Suprapubic skin (tissue), 4 donors: ENCODE measurements around the gene UCMA. TPM values are rescaled to one million over a fixed set of nuclear protein-coding genes. Genes with fewer than 3 reads are reported as not detected.

Experiments used
- DNase-seq, 2 donors: peaks; one replicate each; pipeline ENCODE4 v3.0.0-alpha.2; 2019; ENCODE audit warnings: low spot score in 2 of 2
- H3K27ac ChIP-seq: fragments of 200-600 bp; sonication (generic); one replicate; pipeline ENCODE4 v1.5.1; 2019
- H3K27me3 ChIP-seq: fragments of 200-600 bp; sonication (generic); one replicate; pipeline ENCODE4 v1.5.1; 2019
- H3K36me3 ChIP-seq: fragments of 200-600 bp; sonication (generic); one replicate; pipeline ENCODE4 v1.5.1; 2019
- H3K4me1 ChIP-seq: fragments of 200-600 bp; sonication (generic); one replicate; pipeline ENCODE4 v1.5.1; 2019
- H3K4me3 ChIP-seq: fragments of 200-600 bp; sonication (generic); one replicate; pipeline ENCODE4 v1.5.1; 2019; ENCODE audit warnings: mild to moderate bottlenecking
- H3K9me3 ChIP-seq: fragments of 200-600 bp; sonication (generic); one replicate; pipeline ENCODE4 v1.5.1; 2019
- CTCF ChIP-seq, 2 donors: fragments of 200-600 bp in 1 of 2; fragments of 450-650 bp in 1 of 2; sonication (generic) in 1 of 2; IDR thresholded peaks; one replicate each; pipeline ENCODE4 v1.5.1; 2016 to 2019; ENCODE audit warnings: antibody characterized with exemption in 2 of 2, mild to moderate bottlenecking in 1 of 2, moderate library complexity in 1 of 2
- EP300 ChIP-seq: sonication (generic); formaldehyde crosslinking; IDR thresholded peaks from one replicate; pipeline ENCODE4 v1.6.1; 2017; ENCODE audit warnings: antibody characterized with exemption
- POLR2A ChIP-seq, 2 donors: fragments of 450-650 bp; IDR thresholded peaks; one replicate each; pipeline ENCODE4 v1.6.1; 2017; ENCODE audit warnings: antibody characterized with exemption in 2 of 2, mild to moderate bottlenecking in 2 of 2, moderate library complexity in 2 of 2
- POLR2AphosphoS5 ChIP-seq, 3 donors: sonication (generic); formaldehyde crosslinking; IDR thresholded peaks; one replicate each; pipeline ENCODE4 v1.6.1; 2017; ENCODE audit warnings: antibody characterized with exemption in 3 of 3
- WGBS: methylation state at CpG from one replicate; pipeline ENCODE4 v1.1.5; 2018; 5-methylcytosine and 5-hydroxymethylcytosine counted together
- total RNA-seq, 4 donors: library from RNA; depleted of rRNA; stranded (reverse); fragments of >200 nt; gene quantifications; one replicate each; pipeline ENCODE4 v1.1.0, GENCODE V29; 2016

UCMA gene
- total RNA-seq, 4 donors from 2014 or later, result not detected

DNA sequence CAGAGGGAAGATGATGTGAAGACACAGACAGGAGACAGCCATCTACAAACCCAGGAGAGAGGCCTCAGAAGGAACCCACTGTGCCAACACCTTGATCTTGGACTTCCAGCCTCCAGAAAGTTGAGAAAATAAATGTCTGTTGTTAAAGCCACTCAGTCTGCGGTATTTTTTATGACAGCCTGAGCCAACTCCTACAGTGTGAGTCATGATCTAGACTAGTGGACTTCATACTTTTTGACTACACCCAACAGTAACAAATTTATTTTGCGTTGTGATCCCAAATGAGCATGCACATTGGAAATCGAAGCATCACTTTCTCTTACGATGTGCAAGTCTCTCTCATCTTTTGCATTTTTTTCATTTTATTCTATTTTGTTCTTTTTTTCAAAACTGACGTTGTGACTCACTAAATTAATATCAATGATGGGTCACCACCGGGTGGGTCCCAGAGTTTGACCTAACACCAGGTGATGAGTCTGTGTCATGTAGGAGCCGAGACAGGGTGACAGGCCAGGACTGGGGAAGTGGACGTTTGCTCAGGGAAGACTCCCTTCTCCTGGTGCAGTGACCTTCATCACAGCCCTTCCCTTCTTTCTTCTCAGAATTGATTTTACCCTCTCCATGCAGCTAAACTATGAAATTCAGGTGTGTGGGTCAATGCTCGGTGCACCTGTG, 36.8 kb upstream of the UCMA start:
- TF ChIP-seq POLR2AphosphoS5 (IDR thresholded peaks at IDR 0.05) (no peak), EP300 (no peak), CTCF (IDR thresholded peaks at IDR 0.05) (no peak), POLR2A (IDR thresholded peaks at IDR 0.05) (no peak)
- DNase-seq, result no peak
- Histone ChIP-seq H3K9me3 (no peaks in the 10 kb centered on the region), H3K36me3 (no peaks in the 10 kb centered on the region), H3K4me1 (peaks cover 11% of the 10 kb centered on the region), H3K27me3 (no peaks in the 10 kb centered on the region), H3K4me3 (no peak overlapping the region), H3K27ac (no peak overlapping the region)
- 83% methylated on average over 9 of the region's 9 CpGs for WGBS

- Histone ChIP-seq H3K9me3 (no peaks in the 10 kb centered on the region), H3K4me1 (peaks cover 11% of the 10 kb centered on the region), H3K4me3 (no peak overlapping the region), H3K27ac (no peak overlapping the region), H3K36me3 (no peaks in the 10 kb centered on the region), H3K27me3 (no peaks in the 10 kb centered on the region)
- no peak for TF ChIP-seq POLR2AphosphoS5 (IDR thresholded peaks at IDR 0.05)
- TF ChIP-seq CTCF (IDR thresholded peaks at IDR 0.05), result no peak
- TF ChIP-seq EP300, result no peak
- no peak for TF ChIP-seq POLR2A (IDR thresholded peaks at IDR 0.05)
- WGBS, result 54% methylated on average over 3 of the region's 3 CpGs
- DNase-seq, result no peak
Measured at GRCh38 chr10:13268841-13269240, 34.7 kb upstream of the UCMA start.

GRCh38 chr10:13268310-13268709, 34.1 kb upstream of the UCMA start:
- H3K4me1 ChIP-seq, result peaks cover 11% of the 10 kb centered on the region
- WGBS, result 85% methylated on average over 4 of the region's 4 CpGs
- no peak for DNase-seq
- no peak for TF ChIP-seq EP300
- TF ChIP-seq POLR2A (IDR thresholded peaks at IDR 0.05), result no peak
- no peak for TF ChIP-seq CTCF (IDR thresholded peaks at IDR 0.05)
- TF ChIP-seq POLR2AphosphoS5 (IDR thresholded peaks at IDR 0.05), result no peak
- no peak overlapping the region for H3K27ac ChIP-seq
- H3K27me3 ChIP-seq, result no peaks in the 10 kb centered on the region
- no peaks in the 10 kb centered on the region for H3K36me3 ChIP-seq
- no peaks in the 10 kb centered on the region for H3K9me3 ChIP-seq
- H3K4me3 ChIP-seq, result no peak overlapping the region

DNA sequence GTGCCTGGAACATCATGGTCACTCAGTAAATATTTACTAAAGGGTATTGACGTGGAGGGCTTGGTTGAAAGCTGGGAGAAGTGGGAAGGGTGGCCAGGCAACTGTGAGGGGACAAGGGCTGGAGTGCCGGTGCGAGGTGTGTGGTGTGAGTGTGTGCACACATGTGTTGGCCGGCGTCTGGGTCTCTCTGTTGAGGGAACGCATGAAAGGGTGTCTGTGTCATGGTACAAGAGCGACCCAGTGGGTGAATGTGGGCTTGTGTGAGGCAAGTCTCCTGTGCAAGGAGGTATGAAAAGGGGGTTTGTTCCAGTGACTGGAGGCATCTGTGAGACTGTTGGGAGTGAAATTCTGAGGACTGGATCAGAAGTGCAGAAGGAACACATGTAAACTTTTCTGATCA, 29.4 kb upstream of the UCMA start:
- H3K4me1 ChIP-seq, result no peaks in the 10 kb centered on the region
- H3K27me3 ChIP-seq, result no peaks in the 10 kb centered on the region
- no peak overlapping the region for H3K27ac ChIP-seq
- no peak for DNase-seq
- no peaks in the 10 kb centered on the region for H3K9me3 ChIP-seq
- TF ChIP-seq EP300, result no peak
- no peak overlapping the region for H3K4me3 ChIP-seq
- no peaks in the 10 kb centered on the region for H3K36me3 ChIP-seq
- 79% methylated on average over 7 of the region's 7 CpGs for WGBS

DNA sequence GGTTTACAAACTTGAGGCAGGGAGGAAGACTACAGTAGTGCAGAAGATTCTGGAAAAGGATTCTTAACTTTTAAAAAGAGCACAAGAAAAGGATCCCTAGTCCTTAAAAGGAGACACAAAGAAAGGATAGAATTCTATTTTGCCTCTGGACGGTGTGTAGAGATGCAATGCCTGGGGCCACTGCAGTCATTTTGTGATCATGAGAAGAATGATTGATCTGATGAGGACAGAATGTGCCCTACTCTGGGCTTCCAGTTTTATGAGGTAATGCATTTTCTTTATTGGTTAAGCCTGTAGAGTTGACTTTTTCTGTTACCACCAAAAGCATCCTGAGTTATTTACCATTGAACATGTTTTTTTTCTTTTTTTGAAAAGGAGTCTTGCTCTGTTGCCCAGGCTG, 28.3 kb upstream of the UCMA start:
- Histone ChIP-seq H3K27me3 (no peaks in the 10 kb centered on the region), H3K4me3 (no peak overlapping the region), H3K4me1 (no peaks in the 10 kb centered on the region), H3K36me3 (no peaks in the 10 kb centered on the region), H3K27ac (no peak overlapping the region), H3K9me3 (no peaks in the 10 kb centered on the region)
- no peak for TF ChIP-seq EP300
- 82% methylated on average over 1 of the region's 1 CpG for WGBS
- DNase-seq, result no peak

GRCh38 chr10:13257621-13258140, 23.5 kb upstream of the UCMA start:
- Histone ChIP-seq H3K27me3 (no peaks in the 10 kb centered on the region), H3K4me3 (no peak overlapping the region), H3K27ac (no peak overlapping the region), H3K4me1 (no peaks in the 10 kb centered on the region), H3K9me3 (no peaks in the 10 kb centered on the region), H3K36me3 (no peaks in the 10 kb centered on the region)
- 76% methylated on average over 5 of the region's 5 CpGs for WGBS
- TF ChIP-seq POLR2AphosphoS5 (IDR thresholded peaks at IDR 0.05) (no peak), CTCF (IDR thresholded peaks at IDR 0.05) (no peak), POLR2A (IDR thresholded peaks at IDR 0.05) (no peak), EP300 (no peak)
- no peak for DNase-seq
